Nephron (organoid): ENCODE results near the gene LDLRAD1.

Experiments used
- H3K27ac Mint-ChIP-seq, 3 experiments: 2 replicates each; pipeline ENCODE4 v1.8.0; 2020; ENCODE audit warnings: mixed read lengths in 3 of 3, mild to moderate bottlenecking in 2 of 3, moderate library complexity in 1 of 3
- H3K27me3 Mint-ChIP-seq: 2 replicates; pipeline ENCODE4 v1.8.0; 2021; ENCODE audit warnings: low read depth, mild to moderate bottlenecking, moderate library complexity, mixed read lengths
- H3K36me3 Mint-ChIP-seq: 2 replicates; pipeline ENCODE4 v1.8.0; 2020; ENCODE audit warnings: low read depth, mixed read lengths
- H3K4me1 Mint-ChIP-seq: 2 replicates; pipeline ENCODE4 v1.8.0; 2020; ENCODE audit warnings: mixed read lengths
- H3K4me3 Mint-ChIP-seq, 3 experiments: 2 replicates each; pipeline ENCODE4 v1.8.0; 2020; ENCODE audit warnings: mild to moderate bottlenecking in 3 of 3, mixed read lengths in 3 of 3, moderate library complexity in 2 of 3
- H3K9me3 Mint-ChIP-seq: 2 replicates; pipeline ENCODE4 v1.8.0; 2020; ENCODE audit warnings: mixed read lengths
- TF ChIP-seq, protein P1 (sequence below), 3 experiments: fragments of 200-600 bp; sonication (generic); IDR thresholded peaks; one replicate each; pipeline ENCODE4 v1.5.0; 2021; ENCODE audit warnings: antibody characterized with exemption in 3 of 3; ENCODE audit not compliant: unreplicated experiment in 3 of 3

The LDLRAD1 gene

GRCh38 chr1:53987880-53988279, 30.1 kb downstream of the LDLRAD1 start:
- peaks cover 6% of the 10 kb centered on the region for H3K27me3 Mint-ChIP-seq
- no peaks in the 10 kb centered on the region for H3K9me3 Mint-ChIP-seq
- H3K4me1 Mint-ChIP-seq, result peaks cover 3% of the 10 kb centered on the region
- TF ChIP-seq, protein P1, sequence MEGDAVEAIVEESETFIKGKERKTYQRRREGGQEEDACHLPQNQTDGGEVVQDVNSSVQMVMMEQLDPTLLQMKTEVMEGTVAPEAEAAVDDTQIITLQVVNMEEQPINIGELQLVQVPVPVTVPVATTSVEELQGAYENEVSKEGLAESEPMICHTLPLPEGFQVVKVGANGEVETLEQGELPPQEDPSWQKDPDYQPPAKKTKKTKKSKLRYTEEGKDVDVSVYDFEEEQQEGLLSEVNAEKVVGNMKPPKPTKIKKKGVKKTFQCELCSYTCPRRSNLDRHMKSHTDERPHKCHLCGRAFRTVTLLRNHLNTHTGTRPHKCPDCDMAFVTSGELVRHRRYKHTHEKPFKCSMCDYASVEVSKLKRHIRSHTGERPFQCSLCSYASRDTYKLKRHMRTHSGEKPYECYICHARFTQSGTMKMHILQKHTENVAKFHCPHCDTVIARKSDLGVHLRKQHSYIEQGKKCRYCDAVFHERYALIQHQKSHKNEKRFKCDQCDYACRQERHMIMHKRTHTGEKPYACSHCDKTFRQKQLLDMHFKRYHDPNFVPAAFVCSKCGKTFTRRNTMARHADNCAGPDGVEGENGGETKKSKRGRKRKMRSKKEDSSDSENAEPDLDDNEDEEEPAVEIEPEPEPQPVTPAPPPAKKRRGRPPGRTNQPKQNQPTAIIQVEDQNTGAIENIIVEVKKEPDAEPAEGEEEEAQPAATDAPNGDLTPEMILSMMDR (IDR thresholded peaks at IDR 0.05; ENCODE audit: unreplicated experiment in 3 of 3), result no peak
- no peaks in the 10 kb centered on the region for H3K36me3 Mint-ChIP-seq
- no peak overlapping the region for H3K27ac Mint-ChIP-seq
- no peak overlapping the region for H3K4me3 Mint-ChIP-seq

DNA sequence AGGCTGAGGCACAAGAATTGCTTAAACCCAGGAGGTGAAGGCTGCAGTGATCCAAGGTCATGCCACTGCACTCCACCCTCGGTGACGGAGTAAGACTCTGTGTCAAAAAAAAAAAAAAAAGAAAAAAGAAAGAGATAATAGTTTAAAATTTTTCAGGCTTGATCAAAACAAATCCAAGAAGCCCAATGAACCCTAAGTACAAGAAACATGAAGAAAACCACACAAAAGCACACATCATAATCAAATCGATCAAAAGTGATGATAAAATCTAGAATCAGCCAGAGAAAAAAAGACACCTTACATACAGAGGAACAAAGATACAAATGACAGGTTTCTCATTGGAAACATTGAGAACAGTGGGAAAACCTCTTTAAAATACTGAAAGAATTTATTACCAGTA, 31.5 kb downstream of the LDLRAD1 start:
- Mint-ChIP-seq H3K27me3 (peaks cover 12% of the 10 kb centered on the region), H3K27ac (no peak overlapping the region), H3K36me3 (no peaks in the 10 kb centered on the region)

GRCh38 chr1:53984726-53985125, 33.3 kb downstream of the LDLRAD1 start:
- TF ChIP-seq, protein P1 (IDR thresholded peaks at IDR 0.05; ENCODE audit: unreplicated experiment in 3 of 3), result no peak
- H3K27me3 Mint-ChIP-seq, result peaks cover 12% of the 10 kb centered on the region
- H3K9me3 Mint-ChIP-seq, result no peaks in the 10 kb centered on the region
- peaks cover 22% of the 10 kb centered on the region for H3K4me1 Mint-ChIP-seq
- H3K27ac Mint-ChIP-seq, result peak overlapping the region in 1 of 3 experiments; percentile 60
- H3K36me3 Mint-ChIP-seq, result no peaks in the 10 kb centered on the region
- H3K4me3 Mint-ChIP-seq, result no peak overlapping the region

More for the DNA sequence above, 31.5 kb downstream of the LDLRAD1 start:
- no peaks in the 10 kb centered on the region for H3K9me3 Mint-ChIP-seq
- peaks cover 14% of the 10 kb centered on the region for H3K4me1 Mint-ChIP-seq
- no peak overlapping the region for H3K4me3 Mint-ChIP-seq
- TF ChIP-seq, protein P1 (IDR thresholded peaks at IDR 0.05; ENCODE audit: unreplicated experiment in 3 of 3), result no peak

- Mint-ChIP-seq H3K27me3 (peaks cover 6% of the 10 kb centered on the region), H3K27ac (peak overlapping the region; percentile 94 to 95 (median 94)), H3K4me1 (peaks cover 36% of the 10 kb centered on the region), H3K36me3 (no peaks in the 10 kb centered on the region), H3K9me3 (no peaks in the 10 kb centered on the region), H3K4me3 (peak overlapping the region; percentile 73 to 80 (median 75))
- TF ChIP-seq, protein P1 (IDR thresholded peaks at IDR 0.05; ENCODE audit: unreplicated experiment in 3 of 3), result no peak
Observed at GRCh38 chr1:53982763-53983104, 35.3 kb downstream of the LDLRAD1 start.

- Mint-ChIP-seq H3K27ac (peak overlapping the region; percentile 94 to 95 (median 94)), H3K9me3 (no peaks in the 10 kb centered on the region), H3K36me3 (no peaks in the 10 kb centered on the region), H3K4me1 (peaks cover 36% of the 10 kb centered on the region), H3K4me3 (peak overlapping the region; percentile 73 to 80 (median 75)), H3K27me3 (peaks cover 6% of the 10 kb centered on the region)
- TF ChIP-seq, protein P1 (IDR thresholded peaks at IDR 0.05; ENCODE audit: unreplicated experiment in 3 of 3), result no peak
Observed at GRCh38 chr1:53982034-53982762, 35.8 kb downstream of the LDLRAD1 start.

DNA sequence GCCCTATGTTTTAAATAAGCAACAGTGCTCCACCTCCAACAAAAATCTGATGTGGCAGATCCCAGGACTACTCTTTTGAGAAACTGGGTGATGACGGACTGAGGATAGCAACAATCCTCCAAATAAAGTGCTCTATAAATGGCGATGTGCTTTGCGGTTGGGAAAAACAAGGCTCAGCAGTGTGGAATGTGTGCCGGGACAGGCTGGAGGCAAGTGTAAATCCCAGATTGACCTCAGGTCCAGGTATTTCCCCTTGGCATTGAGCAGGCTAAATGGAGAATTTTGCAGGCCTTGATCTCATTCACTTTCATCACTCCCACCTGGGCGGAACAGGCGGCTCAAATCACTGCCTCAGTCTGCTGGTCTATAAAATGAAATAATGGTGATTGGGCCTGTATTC, 36.8 kb downstream of the LDLRAD1 start:
- TF ChIP-seq, protein P1 (IDR thresholded peaks at IDR 0.05; ENCODE audit: unreplicated experiment in 3 of 3), result no peak
- Mint-ChIP-seq H3K27ac (peak overlapping the region; percentile 90 to 94 (median 94)), H3K36me3 (no peaks in the 10 kb centered on the region), H3K9me3 (no peaks in the 10 kb centered on the region), H3K4me1 (peaks cover 36% of the 10 kb centered on the region), H3K27me3 (peaks cover 6% of the 10 kb centered on the region), H3K4me3 (peak overlapping the region in 2 of 3 experiments; percentile 38 to 49)
